ENCODE results near the gene ADAMTS2.
"Not testable (repeated sequence)": the region's sequence is repeated elsewhere in the genome, so short reads cannot be mapped to it uniquely, and the experiment has no call there.

ADAMTS2 gene

GRCh38 chr5:179294131-179294780 lies 51.0 kb downstream of the ADAMTS2 start:
- no peak for DNase-seq

GRCh38 chr5:179292681-179293635 lies 52.3 kb downstream of the ADAMTS2 start:
- DNase-seq: no peak

GRCh38 chr5:179292202-179292601 lies 53.1 kb downstream of the ADAMTS2 start:
- DNase-seq: no peak

- no peak for DNase-seq
Measured at GRCh38 chr5:179290681-179291540, 54.4 kb downstream of the ADAMTS2 start.

- DNase-seq: no peak
Measured at GRCh38 chr5:179289756-179290385, 55.4 kb downstream of the ADAMTS2 start.

GRCh38 chr5:179288809-179289185 lies 56.5 kb downstream of the ADAMTS2 start:
- no peak for DNase-seq

- no peak for DNase-seq
Measured at GRCh38 chr5:179288101-179288808, 57.0 kb downstream of the ADAMTS2 start.

GRCh38 chr5:179287631-179288030 lies 57.6 kb downstream of the ADAMTS2 start:
- no peak for DNase-seq

GRCh38 chr5:179287071-179287470 lies 58.2 kb downstream of the ADAMTS2 start:
- no peak for DNase-seq

- DNase-seq: not testable (repeated sequence)
Measured at GRCh38 chr5:179285776-179286162, 59.5 kb downstream of the ADAMTS2 start.

- no peak for DNase-seq
Measured at GRCh38 chr5:179284751-179285631, 60.3 kb downstream of the ADAMTS2 start.

- DNase-seq: not testable (repeated sequence)
Measured at GRCh38 chr5:179283908-179284307, 61.4 kb downstream of the ADAMTS2 start.

- no peak for DNase-seq
Measured at GRCh38 chr5:179281694-179282093, 63.6 kb downstream of the ADAMTS2 start.

GRCh38 chr5:179280095-179280490 lies 65.2 kb downstream of the ADAMTS2 start:
- DNase-seq: no peak

- DNase-seq: no peak
Measured at GRCh38 chr5:179279347-179280094, 65.7 kb downstream of the ADAMTS2 start.

- no peak for DNase-seq
Measured at GRCh38 chr5:179278546-179278945, 66.7 kb downstream of the ADAMTS2 start.

- DNase-seq: no peak
Measured at GRCh38 chr5:179278119-179278518, 67.1 kb downstream of the ADAMTS2 start.

GRCh38 chr5:179276838-179277395 lies 68.3 kb downstream of the ADAMTS2 start:
- DNase-seq: no peak

GRCh38 chr5:179275941-179276837 lies 69.1 kb downstream of the ADAMTS2 start:
- no peak for DNase-seq

Measured in KG1 (cell line).